Stimulated activated CD8-positive, alpha-beta memory T cell treated with anti-CD3 and anti-CD28 coated beads, Interleukin-12 subunit alpha, Interleukin-12 subunit beta, amount 100 ng/mL, for 4 hours (primary cell): ENCODE data around the gene SLC22A4.
A peak's percentile ranks its signal among the peaks of the same experiment; 100 is the strongest.

ENCODE experiments used
- DNase-seq: peaks from one replicate; pipeline ENCODE4 v3.0.0-alpha.2; 2020; ENCODE audit warnings: low read depth

SLC22A4 gene

GRCh38 chr5:132293992-132294727 lies at the start of gene SLC22A4:
SLC22A4 (plus strand) TSS chr5:132294394; CDS start chr5:132294617, 223 bp downstream.
- peak; percentile 70 for DNase-seq

GRCh38 chr5:132245593-132245992 lies 48.6 kb upstream of the SLC22A4 start:
- no peak for DNase-seq

GRCh38 chr5:132246806-132247205 lies 47.4 kb upstream of the SLC22A4 start:
- no peak for DNase-seq

GRCh38 chr5:132250547-132250946 lies 43.6 kb upstream of the SLC22A4 start:
- no peak for DNase-seq

GRCh38 chr5:132251220-132251725 lies 42.9 kb upstream of the SLC22A4 start:
- DNase-seq, result no peak

- DNase-seq, result no peak
These were observed 41.2 kb upstream of the SLC22A4 start for GRCh38 chr5:132253008-132253441.

GRCh38 chr5:132253452-132254320 lies 40.5 kb upstream of the SLC22A4 start:
- DNase-seq, result no peak

- no peak for DNase-seq
These were observed 39.7 kb upstream of the SLC22A4 start for GRCh38 chr5:132254321-132254977.

- DNase-seq, result no peak
These were observed 38.0 kb upstream of the SLC22A4 start for GRCh38 chr5:132256086-132256782.

- no peak for DNase-seq
These were observed 37.4 kb upstream of the SLC22A4 start for GRCh38 chr5:132256783-132257130.

GRCh38 chr5:132257131-132258101 lies 36.8 kb upstream of the SLC22A4 start, which contains the start of gene PDLIM4:
PDLIM4 (plus strand) TSS chr5:132257696; CDS start chr5:132257735, 39 bp downstream.
- DNase-seq, result no peak

- no peak for DNase-seq
These were observed 35.8 kb upstream of the SLC22A4 start for GRCh38 chr5:132258102-132259068.

GRCh38 chr5:132259069-132259851 lies 34.9 kb upstream of the SLC22A4 start:
- DNase-seq, result no peak

- no peak for DNase-seq
These were observed 34.1 kb upstream of the SLC22A4 start for GRCh38 chr5:132260051-132260450.

GRCh38 chr5:132260714-132261551 lies 33.3 kb upstream of the SLC22A4 start:
- peak; percentile 30 for DNase-seq

- no peak for DNase-seq
These were observed 32.0 kb upstream of the SLC22A4 start for GRCh38 chr5:132261881-132262845.
